Tongue (tissue), 2 donors: Measurements from ENCODE around the gene GRK1. TPM values are rescaled to one million over a fixed set of nuclear protein-coding genes. Genes with fewer than 3 reads are reported as not detected.
A peak's percentile ranks its signal among the peaks of the same experiment; 100 is the strongest.
"Not testable (repeated sequence)": the region's sequence is repeated elsewhere in the genome, so short reads cannot be mapped to it uniquely, and the experiment has no call there.

Experiments
- DNase-seq: peaks from one replicate; pipeline ENCODE4 v3.0.0-alpha.2; 2015
- total RNA-seq: library from RNA; depleted of rRNA; stranded (reverse); fragments of >200 nt; gene quantifications from one replicate; pipeline ENCODE4 v1.2.3, GENCODE V29; 2014

Gene GRK1
- total RNA-seq, 1 donor from 2014 or later: not detected

DNA sequence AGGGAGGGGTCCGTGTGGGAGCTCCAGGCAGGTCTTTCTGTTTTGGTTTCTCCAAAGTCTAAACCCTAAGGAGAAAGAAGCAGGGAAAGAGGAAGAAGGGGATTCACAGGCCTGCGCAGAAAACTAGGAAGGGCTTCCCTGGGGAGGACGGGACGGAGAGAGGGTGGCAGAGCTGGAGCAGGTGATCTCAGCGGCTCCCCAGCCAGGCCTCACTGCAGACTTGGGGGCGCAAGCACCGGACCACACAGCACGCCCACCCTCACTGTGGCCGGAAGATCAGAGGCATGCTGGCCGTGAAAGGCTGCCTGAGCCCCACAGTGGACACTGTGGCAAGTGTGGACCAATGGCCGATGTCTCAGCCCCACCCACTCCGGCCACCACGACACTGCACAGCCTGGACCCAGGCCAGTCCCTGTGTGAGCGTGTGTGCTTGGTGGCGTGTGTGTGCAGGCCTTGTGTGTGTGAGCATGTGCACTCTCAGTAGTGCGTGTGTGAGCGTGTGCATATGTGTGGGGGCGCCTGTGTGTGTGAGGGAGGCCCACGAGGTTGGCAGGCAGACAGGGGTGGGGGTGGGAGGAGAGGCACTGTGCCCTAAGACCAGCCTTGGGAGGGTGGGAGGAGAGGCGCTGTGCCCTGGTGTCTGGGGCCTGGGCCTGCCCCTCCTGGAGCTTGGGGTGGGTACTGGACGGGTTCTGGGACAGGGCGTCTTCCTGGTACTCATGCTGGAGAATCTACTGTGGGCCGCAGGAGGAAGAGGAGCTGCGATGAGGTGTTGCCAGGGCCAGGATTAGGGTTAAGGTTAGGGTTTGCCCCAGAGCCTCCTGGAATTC lies 76.6 kb downstream of the GRK1 start:
- DNase-seq: no peak

DNA sequence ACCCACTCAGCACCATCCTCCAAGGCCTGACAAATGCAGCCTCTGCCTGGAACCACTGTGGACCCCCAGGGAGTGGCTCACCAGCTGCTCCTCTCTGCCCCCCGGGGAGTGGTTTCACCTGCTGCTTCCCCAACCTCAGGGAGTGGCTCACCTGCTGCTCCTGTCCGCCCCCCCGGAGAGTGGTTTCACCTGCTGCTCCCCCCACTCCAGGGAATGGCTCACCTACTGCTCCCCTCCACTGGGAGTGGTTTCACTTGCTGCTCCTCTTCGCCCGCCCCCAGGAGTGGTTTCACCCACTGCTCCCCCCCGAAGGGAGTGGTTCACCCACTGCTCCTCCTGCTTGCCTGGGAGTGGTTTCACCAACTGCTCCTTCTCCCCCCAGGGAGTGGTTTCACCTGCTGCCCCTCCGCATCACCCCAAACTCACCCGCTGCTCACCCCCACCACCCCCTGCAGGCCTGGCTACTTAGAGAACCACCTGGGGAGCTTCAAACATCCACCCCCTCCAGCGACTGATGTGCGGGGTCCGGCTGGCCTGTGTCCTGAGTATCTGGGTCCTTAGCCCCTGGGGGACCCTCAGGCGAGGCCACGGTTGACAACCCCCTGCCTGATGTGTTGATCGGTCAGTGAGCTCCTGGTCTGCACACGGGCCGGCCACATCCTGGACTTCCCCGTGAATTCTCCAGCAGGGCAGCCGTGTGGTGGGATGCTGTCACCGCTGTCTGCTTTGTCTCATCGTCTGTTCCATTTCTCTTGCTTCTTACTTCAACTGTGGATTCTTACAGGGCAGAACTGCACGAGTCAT lies 77.4 kb downstream of the GRK1 start:
- no peak for DNase-seq

DNA sequence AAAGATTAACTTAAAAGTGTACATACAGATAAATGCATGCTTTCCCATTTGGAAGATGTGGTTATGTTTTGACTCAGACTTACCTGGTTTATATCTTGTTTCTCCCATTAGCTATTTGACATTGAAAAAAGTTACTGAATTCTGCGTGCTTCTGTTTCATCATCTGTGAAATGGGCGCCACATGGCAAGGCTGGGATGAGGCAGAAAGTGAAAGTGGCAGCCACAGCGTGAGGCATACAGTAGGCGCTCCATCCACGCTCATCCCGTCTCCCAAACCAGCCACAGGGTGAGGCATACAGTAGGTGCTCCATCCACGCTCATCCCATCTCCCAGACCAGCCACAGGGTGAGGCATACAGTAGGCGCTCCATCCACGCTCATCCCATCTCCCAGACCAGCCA lies 78.0 kb downstream of the GRK1 start:
- no peak for DNase-seq

DNA sequence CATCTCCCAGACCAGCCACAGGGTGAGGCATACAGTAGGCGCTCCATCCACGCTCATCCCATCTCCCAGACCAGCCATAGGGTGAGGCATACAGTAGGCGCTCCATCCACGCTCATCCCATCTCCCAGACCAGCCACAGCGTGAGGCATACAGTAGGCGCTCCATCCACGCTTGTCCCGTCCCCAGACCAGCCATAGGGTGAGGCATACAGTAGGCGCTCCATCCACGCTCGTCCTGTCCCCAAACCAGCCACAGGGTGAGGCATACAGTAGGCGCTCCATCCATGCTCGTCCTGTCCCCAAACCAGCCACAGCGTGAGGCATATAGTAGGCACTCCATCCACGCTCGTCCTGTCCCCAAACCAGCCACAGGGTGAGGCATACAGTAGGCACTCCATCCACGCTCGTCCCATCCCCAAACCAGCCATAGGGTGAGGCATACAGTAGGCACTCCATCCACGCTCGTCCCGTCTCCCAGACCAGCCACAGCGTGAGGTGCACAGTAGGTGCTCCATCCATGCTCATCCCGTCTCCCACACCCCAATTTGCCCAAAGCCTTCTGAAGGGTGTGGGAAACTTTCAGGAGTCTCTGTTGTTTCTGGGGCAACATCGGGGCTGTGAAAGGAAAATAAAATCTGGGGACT lies 78.6 kb downstream of the GRK1 start:
- DNase-seq: not testable (repeated sequence)

DNA sequence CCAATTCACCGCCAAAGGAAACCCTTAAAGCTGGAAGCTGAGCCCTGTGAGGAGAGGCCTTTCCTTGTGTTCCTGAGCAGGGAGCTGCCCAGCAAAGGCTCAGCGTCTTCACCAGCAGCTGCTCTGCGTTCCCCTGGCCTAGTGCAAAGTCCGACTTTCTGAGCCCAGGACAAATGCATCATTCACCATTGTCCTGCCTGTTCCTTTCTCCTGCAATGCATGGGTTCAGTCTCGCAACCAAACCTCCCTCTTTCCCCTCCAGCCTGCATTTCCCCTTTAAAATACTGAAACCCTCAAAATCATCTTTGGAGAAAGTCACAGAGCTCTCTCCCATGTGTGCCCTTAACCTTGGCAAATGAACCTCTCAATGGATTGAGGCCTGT lies 79.1 kb downstream of the GRK1 start:
- no peak for DNase-seq

DNA sequence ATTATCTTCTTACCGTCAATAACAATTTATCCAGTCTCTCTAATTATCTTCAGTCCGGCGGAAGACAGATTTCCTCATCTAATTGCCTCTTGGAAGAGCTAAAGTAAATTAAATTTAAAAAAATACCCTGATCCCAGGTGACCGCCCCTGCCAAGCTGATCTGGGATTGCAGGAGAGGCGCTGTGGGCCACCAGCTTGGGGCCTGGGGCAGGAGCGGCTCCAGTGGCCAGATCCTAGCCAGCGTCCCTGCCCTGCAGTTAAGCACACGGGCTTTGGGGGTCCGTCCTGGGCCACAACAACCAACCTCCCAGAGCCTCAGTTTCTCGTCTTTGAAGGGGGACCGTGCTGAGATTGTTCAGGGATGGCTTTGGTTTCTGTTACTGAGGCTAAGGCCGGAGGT lies 79.7 kb downstream of the GRK1 start:
- DNase-seq: no peak

DNA sequence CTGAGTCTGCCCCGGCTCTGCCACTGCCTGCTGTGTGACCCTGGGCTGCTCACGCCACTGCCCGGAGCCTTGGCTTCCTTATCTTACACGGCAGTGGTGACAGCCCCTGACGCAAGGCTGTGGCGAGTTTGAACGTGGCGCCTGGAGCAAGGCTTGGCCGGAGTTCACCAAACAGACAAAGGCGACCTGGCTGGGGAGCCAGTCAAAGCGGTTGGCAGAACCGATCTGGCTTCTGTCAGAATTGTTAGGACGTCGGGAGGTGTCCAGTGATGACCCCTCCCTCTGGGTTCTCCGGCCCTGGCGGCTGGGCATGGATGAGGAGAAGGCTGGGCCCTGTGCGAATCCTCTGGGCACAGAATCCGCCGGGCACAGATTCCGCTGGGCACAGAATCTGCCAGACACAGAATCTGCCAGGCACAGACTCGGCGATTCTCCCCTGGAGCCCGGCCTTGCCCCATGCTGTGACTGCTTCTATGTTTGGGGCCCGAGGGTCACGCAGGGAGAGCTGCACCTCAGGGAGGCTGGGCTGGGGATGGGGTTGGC lies 80.3 kb downstream of the GRK1 start:
- no peak for DNase-seq

DNA sequence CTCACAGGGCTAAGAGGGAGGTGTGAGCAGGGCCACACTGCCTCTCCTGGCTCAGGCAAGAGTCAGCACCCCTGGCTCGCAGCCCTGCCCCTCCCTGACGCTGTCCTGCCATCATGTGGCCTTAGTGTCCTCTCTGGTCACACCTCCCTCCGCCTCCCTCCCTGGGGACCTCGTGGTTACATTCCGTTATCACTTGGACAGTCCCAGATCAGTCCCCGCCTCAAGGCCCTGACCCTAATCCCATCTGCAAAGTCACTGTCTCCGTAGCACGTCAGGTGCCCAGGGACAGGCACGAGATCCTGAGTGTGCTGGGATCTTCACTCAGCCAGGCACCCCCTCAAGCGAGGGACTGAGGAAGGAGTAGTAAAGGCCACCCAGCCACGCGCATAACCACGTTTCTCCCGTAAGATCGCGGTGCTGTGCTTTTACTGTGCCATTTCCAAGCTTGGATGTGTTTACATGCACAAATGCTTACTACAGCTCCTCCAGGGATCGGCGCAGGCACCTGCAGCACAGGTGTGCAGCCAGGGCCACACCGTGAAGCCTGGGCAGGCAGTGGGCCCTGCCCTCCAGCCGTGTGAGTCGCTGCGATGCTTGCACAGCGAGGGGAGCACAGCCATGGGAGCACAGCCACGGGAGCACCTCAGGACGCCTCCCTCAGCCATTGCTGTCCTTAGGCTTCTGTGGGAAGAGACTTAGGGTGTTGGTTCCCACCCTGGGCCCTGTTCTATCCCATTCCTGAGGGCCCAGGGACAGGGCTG lies 81.3 kb downstream of the GRK1 start:
- DNase-seq: no peak

DNA sequence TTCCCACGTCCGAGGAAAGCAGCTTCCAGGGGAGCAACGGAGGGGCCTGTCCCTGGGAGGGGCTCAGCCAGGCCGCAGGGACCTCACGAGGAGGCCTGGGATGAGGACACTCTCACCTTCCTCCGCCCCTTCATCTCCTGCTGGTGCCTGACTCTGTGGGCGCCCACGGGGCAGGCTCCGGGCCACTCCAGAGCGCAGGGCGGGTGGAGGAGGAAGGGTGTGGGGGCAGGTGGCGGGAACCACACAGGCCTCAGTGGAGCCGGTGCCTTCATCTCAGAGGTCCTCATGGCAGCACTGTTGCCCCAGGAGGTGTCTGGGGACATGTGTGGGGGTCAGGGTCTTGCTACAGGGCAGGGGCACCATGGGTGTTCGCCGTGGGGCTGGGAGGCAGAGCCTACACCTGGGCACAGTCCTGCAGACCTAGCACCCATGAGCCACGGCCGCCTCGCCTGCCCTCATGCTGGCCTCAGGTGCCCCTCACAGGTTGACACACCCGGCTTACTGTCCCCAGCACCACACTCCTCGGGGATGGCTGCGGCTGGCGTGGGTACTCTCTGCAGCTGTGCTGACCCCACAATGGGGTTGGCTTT lies 81.9 kb downstream of the GRK1 start:
- DNase-seq: no peak

DNA sequence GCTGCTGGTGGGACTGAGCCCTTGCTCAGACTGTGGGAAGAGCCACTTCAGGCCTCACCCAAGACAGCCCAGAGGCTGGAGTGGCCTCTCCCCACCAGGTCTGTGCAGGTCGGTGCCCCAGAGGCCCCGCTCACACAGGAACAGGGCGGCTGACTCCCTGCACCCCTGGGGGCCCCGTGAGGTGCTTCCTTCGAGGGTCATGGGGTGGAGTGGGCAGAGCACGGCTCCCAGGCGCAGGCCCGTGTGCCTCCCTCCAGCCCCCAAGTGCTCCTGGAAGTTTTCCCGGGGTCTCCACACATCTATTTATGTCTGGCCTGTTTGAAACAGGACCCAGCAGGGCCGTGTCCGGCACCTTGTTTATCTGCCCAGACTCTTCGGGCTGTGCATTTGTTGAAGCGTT lies 82.5 kb downstream of the GRK1 start:
- no peak for DNase-seq

DNA sequence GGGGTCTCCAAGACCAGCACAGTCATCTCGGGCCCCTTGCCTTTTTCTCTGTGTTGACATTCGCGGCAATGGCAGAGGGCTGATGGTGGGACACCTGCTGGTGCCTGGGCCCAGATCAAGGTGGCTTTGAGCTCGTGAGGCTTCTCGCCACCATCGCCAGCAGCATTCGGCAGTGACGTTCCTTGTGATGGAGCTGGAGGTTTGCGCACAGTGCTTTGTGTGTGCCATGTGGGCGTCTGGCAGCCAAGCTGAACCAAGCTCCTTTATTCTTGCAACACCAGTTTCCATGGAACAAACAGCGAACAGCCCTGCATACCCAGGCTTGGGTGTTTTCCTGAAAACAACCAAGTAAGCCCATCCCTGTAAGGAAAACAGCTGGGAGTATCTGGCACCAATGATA lies 82.9 kb downstream of the GRK1 start:
- DNase-seq: peak; percentile 13

DNA sequence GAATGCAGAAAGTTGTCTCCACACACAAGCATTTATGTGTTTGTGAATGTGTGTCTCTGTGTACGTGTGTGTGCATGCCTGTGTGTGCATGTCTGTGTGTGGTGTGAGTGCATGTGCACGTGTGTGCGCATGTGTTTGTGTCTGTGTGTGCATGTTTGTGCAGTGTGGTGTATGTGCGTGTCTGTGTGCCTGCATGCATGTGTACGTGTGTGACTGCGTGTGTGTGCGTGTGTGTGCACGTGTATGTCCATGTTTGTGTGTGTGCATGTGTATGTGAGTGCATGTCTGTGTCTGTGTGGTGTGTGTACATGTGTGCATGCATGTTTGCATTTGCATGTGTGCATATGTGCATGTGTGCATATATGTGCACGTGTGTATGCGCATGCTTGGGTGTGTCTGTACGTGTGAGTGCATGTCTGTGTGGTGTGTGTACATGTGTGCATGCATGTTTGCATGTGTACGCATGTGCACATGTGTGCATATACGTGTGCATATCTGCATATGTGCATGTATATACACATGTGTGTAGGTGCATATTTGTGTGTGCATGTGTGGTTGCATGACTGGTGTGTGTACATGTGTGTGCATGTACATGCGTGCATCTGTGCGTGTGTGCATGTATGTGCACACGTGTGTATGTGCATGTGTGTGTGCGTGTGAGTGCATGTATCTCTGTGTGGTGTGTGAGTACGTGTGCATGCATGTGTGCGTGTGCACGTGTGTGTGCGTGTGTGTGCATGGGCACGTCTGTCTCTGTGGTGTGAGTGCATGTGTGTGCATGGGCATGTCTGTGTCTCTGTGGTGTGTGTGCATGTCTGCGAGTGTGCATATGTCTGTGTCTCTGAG lies 83.8 kb downstream of the GRK1 start:
- DNase-seq: no peak

DNA sequence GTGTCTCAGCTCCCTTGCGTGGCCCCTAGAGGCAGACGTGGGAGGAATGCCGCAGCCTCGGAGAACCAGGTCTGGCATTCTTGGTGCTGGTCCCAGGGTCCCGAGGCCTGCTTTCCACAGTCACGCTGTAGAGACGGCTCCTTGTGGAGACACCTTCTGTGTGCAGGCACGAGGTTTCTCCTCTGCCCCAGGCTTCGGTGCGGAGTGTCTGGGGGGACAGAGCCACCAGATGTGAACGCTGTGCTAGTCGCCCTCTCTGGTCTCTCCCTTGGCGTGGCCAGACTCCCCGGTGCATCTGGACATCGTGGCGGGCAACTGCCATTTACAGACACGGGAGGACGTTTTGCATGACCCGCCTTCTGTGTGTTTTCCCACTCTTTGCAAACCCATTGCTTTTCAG lies 84.5 kb downstream of the GRK1 start:
- DNase-seq: no peak

DNA sequence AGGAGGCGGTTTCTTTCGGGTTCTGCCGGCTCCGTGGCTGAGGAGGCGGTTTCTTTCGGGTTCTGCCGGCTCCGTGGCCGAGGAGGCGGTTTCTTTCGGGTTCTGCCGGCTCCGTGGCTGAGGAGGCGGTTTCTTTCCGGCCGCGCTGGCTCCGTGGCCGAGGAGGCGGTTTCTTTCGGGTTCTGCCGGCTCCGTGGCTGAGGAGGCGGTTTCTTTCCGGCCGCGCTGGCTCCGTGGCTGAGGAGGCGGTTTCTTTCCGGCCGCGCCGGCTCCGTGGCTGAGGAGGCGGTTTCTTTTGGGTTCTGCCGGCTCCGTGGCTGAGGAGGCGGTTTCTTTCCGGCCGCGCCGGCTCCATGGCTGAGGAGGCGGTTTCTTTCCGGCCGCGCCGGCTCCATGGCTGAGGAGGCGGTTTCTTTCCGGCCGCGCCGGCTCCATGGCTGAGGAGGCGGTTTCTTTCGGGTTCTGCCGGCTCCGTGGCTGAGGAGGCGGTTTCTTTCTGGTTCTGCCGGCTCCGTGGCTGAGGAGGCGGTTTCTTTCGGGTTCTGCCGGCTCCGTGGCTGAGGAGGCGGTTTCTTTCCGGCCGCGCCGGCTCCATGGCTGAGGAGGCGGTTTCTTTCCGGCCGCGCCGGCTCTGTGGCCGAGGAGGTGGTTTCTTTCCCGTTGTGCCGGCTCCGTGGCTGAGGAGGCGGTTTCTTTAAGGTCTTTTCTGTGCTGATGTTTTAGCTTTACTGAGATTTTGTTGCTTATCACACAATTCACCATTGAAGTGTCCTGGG lies 85.4 kb downstream of the GRK1 start:
- not testable (repeated sequence) for DNase-seq

DNA sequence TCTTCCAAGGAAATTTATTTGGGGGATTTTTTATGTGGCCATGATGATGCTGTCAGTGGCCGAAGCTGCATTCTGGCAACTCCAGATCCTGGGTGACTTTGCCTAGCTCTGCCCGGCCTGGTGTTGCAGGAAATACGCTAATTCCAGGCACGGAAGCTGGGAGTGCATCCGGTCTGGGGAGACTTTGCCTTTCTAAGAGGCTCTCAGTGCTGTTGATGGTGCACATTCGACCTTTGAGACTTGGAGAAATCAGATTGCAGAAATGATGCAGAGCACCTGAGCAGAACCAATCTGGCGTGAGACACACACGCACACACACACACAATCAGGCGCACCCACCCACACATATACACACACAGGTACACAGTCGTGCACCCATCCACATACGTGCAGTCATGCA lies 86.2 kb downstream of the GRK1 start:
- DNase-seq: no peak

DNA sequence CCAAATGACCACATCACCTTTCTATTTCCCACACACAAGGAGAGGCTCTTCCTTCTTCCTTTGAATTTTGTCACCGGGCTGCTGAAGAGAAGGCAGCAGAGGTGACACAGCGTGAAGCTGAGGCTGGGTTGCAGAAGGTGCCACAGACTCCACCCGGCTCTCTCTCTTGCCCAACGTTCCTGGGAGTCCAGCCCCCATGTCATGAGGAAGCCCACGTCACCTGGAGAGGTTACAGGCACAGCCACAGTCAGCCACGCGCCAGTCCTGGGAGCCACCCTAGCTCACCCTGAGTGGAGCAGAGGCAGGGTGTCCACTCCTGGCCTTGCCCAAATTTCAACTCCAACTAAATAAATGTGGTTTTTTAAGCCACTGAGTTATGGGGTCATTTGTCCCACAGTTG lies 87.2 kb downstream of the GRK1 start:
- no peak for DNase-seq

DNA sequence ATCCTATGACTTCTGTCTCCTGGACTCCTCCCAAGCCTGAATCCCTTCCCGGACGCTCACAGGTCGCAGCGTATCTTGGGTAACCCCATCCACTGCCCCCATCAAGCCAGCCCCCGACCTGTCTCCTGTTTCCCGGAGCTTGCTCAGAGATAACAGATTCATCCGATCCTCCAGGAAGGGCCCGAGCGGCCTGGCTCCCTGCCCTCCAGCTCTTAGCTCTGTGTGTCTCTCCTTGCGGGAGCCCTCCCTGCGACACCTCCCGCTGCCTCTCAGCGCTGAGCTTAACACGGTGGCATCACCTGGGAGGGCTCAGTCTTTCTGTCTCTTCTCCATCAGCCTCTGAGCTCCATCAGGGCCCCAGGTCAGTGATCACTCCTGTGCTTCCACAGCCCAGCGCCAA lies 87.7 kb downstream of the GRK1 start:
- DNase-seq: no peak

DNA sequence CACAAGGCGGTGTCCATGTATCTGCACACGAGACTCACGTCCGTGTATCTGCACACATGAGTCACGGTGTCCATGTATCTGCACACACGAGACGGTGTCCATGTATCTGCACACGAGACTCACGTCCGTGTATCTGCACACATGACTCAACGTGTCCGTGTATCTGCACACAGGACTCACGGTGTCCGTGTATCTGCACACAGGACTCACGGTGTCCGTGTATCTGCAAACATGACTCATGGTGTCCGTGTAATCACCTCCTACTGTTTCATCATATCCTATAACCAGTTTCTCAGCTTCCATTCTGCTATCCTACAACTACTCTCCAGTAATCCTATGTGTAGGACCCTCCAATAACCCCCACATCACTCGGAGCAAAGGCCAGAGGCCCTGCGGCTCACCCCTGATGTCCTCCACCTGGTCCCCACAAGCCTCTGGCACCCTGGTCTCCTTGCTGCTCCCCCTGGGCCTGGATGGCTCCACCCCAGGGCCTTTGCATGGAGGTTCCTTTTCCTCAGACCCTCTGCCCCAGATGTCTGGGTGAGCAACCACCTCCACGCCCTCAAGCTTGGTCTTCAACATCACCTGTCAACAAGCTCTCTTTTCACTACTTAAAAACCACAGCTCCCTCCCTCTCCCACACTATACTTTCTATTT lies 89.5 kb downstream of the GRK1 start:
- DNase-seq: no peak
